DMS 273 treated with DMSO at 0.1 percent for 48 hours (cell line): Measurements from ENCODE around the gene TNNT3.
"Not testable (repeated sequence)": the region's sequence is repeated elsewhere in the genome, so short reads cannot be mapped to it uniquely, and the experiment has no call there.

Experiments
- DNase-seq: peaks from one replicate; lab custom pipeline; 2025; lab: John Stamatoyannopoulos, UW

The TNNT3 gene

DNA sequence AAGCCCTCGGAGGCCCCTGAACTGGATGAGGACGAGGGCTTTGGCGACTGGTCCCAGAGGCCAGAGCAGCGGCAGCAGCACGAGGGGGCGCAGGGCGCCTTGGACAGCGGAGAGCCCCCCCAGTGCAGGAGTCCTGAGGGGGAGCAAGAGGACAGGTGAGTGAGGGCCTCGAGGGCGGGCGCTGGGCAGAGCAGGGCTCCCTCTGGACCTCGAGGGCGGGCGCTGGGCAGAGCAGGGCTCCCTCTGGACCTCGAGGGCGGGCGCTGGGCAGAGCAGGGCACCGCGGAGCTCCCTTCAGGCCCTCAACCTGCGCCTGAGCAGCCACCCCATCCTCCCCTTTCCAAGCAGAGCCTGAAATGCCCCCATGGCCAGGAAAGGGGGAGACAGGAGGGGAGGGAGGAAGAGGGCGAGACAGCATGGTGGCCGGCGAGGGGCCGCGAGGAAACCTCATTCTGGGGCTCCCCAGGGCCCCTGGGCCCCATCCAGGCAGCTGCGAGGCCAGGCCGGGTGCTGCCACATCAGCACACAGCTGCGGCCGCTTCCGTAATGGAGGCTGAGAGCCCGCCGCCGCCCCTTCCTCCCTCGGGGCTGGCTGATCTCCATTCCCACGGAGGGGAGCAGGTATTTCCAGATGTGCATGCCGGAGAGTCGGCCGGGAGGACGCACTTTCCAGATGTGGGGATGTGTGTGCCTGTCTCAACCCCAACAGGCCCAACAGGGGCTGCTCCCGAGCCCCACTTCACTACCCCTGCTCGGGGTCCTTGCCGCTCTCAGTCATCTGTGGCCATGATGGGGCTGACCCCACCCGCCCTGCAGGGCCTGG, 37.9 kb upstream of the TNNT3 start:
- no peak for DNase-seq

DNA sequence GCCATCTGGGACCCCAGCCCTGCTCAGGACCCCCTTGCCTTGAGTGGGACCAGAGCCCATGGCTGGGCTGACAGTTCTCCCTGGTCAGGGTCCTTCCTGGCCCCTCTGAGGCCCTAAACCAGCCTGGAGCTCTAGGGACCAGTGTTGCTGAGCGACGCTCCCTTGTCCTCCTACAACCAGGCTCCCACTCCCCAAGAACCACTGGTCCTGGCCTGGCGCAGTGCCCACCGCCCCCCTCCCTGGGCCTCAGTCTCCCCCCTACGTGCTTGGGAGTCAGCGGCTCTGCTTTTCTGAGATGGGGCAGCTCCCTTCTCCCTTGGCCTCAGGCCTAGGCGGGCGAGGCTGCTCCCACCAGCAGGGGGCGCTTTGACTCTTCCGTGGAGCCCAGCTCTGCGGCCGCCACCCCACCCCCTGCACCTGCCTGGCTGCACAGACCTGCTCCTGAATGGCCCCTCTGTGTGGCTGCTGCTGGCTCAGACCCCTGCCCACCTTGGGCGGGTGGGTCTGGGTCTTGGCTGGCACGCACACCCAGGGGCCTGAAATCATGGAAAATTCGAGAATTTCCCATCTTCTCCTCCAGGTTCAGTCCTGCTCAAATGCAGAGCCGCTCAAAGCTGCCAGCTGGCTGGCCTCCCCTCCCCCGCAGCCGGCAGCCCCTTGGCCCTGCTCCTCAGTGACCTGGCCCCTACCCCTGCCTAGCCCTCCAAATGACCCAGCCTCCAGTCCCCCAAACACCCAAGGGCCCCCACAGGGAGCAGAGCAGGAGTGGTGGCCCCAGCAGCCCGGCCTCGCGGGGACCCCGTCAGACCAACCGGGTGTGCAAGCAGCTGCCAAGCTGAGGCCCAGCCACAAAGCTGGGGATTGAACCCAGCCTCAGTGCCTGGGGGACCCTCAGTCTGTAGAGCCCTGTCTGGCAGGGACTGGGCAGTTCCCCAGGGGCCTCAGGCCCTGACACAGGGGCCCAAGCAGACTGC, 37.0 kb upstream of the TNNT3 start:
- DNase-seq = no peak

DNA sequence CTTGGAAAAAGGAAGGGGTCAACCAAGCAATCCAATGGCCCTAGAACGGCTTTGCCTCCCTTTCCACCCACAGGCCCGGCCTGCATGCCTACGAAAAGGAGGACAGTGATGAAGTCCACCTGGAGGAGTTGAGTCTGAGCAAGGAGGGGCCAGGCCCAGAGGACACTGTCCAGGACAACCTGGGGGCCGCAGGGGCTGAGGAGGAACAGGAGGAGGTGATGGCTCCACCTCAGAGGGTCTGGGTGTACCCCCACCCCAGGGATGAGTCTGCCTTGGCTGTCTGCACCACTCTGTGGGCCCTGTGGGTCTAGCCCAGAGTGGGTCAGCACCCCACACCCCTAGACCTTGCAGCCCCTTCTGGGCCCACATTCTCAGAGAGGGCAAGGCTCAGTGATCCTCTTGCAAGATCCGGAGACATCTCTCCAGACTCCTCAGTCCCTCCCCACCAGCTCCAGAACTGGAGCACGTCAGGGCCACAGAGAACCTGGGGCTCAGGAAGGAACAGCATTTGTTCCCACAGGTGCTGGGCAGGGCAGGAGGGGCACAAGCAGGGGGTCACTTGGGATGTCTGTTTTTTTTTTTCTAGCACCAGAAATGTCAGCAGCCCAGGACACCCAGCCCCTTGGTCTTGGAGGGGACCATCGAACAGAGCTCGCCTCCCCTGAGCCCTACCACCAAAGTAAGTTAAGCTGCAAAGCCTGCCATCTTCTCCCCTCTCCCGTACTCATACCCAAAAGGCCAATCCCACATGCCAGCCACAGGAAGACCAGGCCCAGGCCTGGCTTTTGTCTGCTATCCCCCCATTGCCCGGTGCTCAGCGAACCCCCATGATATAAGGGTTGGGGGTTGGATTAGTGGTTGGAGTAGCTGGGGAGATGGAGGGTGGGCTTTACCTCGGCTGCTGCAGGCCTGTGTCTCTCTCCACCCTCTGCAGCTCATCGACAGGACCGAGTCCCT, 35.9 kb upstream of the TNNT3 start:
- DNase-seq = no peak

DNA sequence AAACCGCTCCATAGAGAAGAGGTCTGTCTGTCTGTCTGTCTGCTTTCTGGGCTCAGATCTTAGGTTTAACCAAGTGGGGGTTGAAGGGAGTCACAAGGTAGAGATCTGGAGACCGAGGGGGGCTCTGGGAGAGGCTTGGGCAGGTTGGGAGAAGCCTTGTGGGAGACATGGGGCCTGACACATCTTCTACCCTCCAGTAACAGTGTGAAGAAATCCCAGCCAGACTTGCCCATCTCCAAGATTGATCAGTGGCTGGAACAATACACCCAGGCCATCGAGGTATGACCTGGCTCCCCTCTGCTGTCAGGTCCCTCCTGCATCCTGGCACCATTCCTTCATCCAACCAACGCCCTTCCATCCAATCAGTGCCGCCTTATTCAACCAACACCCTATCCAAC, 35.2 kb upstream of the TNNT3 start:
- no peak for DNase-seq

DNA sequence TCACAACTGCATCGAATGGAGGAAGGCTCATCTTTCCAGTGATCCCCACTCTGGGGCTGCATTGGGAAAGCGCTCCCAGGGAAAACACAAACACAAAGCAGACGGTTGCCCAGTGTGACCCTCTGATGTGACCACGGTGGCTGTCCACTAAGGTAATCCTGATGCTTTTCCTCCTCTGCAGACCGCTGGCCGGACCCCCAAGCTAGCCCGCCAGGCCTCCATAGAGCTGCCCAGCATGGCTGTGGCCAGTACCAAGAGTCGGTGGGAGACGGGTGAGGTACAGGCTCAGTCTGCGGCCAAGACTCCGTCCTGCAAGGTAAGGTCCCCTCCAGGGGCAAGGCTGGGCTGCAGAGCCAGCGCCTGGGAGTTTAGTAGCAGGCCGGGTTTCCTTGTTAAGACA, 33.0 kb upstream of the TNNT3 start:
- DNase-seq = not testable (repeated sequence)

GRCh38 chr11:1887451-1888346, 31.8 kb upstream of the TNNT3 start:
- no peak for DNase-seq

- no peak for DNase-seq
Measured at GRCh38 chr11:1888347-1888753, 31.2 kb upstream of the TNNT3 start.

GRCh38 chr11:1888811-1889210, 30.7 kb upstream of the TNNT3 start:
- DNase-seq = no peak

DNA sequence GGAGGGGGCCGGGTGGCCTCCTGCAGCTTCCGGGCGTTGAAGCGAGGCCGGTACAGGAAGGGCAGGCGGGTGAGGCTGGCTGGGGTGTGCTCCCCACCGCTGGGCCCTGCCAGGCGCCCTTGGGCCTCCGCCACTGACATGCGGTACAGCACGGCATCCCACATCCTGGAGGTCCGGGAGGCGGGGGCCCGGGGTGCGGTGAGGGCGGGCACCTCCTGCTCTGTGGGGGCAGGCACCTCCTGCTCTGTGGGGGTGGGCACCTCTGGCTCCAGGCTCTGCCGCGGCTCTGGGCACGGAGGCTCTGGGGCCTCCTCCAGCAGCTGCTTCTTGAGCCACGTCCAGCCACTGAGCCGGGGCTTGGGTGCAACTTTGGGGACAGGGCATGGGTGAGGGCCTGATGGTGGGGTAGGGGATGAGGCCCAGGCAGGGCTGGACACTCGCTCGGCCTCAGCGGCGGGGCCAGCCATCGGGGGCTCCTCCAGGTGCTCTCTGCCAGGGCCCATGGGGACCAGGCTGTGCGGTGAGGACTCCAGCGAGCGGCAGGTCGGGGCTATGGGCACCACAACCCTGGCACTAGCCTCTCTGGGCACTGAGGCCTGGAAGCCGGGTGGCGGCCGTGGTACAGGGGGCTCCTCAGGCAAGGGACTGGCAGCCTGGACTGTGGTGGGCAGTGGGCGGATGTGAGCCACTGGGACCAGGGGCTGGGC, 30.1 kb upstream of the TNNT3 start:
- no peak for DNase-seq

DNA sequence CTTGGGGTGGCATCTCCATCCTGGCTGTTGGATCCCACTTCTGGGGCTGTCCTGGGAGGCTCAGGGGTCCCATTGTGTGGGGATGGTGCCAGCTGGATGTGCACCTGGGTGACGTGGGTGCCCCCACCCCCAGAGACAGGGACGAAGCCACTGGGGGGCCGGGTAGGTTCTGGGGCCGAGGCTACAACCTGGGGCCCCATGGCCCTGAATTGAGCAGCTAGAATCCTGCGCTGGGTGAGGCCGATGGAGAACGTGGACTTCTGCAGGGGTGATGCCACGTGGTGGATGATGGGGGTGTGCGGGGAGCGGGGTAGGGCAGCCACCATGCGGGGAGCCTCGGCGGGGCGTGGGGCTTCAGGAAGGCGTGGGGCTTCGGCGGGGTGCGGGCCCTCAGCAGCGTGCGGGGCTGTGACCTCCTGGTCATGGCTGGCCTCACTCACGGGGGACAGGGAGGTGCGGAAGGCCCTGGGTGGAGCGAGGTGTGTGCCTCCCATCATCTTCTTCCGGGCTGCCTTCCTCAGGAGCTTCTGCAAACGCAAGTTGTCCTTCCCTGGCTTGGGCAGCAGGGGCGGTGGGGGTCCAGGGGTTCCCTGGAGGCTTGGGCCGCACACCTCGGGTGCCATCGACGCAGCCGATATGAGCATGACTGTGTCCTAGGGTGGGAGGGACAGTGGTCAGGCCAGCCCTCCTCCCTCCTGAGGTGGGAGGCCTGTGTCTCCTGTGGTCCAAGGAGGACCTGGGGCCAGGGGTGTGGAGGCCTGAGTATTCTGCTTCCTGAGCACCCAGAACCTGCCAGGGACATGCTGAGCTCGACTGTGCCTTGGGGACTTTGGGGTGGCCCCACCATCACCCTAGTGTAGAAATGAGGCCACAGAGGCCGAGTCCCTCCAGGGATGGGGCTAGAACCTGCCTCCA, 29.3 kb upstream of the TNNT3 start:
- DNase-seq = no peak

DNA sequence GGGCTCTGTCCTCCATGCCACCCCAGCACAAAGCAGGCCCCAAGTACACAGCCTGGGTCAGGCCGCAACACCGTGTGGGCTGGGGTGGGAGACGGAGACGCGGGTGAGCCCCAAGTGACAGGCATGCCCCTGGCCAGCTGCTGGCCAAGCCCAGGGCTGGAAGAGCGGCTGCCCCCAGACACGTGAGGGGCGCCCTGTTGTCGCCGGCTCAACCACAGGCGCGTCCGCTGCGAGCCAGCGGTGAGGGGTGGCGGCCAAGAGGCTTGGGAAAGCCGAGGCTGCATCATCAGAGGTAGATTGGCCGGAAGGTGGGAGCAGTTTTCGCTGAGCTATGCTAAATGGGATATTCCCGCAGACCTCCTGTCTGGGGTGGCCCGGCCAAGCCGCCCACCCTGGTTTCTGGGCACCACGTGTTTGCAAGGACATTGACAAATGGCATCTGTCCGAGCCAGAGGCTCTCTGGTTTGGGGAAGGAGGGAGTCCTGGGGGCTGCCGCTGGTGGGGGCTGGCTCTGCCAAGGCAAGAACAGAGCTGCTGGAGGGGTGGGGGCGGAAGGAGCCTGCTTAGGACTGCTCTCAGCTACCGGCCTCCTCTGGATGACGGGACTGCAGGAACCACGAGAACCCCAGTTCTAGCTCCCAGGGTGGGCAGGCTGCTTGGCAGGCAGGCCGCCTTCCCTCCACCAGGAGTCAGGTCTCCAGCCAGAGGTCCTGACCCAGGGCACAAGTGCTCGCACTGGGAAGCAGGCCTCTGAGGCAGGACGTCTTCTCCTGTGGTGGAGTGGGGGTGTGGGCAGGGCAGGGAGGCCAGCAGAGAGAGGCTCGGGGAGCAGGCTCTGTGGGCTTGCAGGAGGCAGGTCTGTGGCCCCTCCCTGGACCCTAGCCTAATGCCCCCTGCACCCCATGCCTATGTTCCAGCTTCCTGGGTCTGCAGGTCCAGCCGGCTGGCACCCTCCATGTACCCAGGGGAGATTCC, 28.4 kb upstream of the TNNT3 start:
- DNase-seq = no peak

DNA sequence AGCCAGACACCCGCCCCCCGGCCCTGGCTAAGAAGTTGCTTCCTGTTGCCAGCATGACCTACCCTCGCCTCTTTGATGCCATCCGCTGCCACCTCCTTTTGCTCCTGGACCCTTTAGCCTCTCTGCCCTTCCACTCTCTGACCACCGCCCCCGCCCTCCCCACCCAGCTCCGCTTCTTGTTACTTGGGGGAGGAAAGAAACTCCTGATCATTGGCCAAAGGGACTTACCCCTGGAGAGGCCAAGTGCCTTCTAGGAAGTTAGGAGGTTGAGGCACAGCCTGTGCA, 27.7 kb upstream of the TNNT3 start, which contains the start of gene PRR33:
TSS of gene PRR33 (minus strand) at position 65 of the 285 bp plus-strand sequence. CDS start 1,311 bp downstream, outside the sequence.
- DNase-seq = no peak

GRCh38 chr11:1892116-1892515, 27.4 kb upstream of the TNNT3 start:
- DNase-seq = no peak

GRCh38 chr11:1892558-1892957, 26.9 kb upstream of the TNNT3 start:
- no peak for DNase-seq

DNA sequence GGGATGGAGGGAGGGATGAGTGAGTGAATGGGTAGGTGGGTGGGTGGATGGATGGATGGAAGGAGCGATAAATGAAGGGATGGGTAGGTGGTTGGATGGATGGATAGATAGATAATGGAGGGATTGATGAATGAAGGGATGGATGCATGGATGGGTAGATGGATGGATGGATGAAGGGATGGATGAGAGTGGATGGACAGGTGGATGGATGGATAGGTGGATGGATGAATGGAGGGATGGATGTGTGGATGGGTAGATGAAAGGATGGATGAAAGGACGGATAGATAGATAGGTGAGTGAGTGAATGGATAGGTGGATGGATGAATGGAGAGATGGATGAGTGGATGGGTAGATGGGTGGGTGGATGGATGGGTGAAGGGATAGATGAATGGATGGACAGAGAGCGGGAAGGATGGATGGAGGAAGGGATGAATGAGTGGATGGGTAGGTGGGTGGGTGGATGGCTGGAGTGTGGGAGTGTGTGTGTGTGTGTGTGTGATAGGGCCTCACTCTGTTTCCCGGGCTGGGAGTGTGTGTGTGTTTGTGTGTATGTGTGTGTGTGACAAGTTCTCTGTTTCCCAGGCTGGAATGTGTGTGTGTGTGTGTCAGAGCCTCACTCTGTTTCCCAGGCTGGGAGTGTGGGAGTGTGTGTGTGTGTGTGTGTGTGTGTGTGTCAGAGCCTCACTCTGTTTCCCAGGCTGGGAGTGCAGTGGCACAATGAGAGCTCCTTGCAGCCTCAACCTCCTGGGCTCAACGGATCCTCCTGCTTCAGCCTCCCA, 25.7 kb upstream of the TNNT3 start:
- DNase-seq = no peak

DNA sequence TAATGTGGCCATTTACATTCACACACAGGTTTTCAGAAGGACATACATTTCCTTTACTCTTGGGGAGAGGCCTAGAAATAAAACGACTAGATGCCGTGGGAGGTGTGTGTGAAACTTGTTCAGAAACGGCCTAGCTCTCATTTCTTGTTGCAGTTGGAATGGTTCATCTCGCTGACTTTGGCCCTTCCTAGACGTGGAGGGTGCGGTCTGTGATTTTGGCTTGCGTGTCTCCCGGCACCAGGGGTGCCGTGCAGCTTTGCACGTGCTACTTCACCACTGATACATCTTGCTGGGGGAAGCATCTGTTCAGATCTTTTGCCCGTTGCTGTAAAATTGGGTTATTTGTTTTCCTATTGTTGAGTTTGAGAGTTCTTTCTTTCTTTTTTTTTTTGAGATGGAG, 24.7 kb upstream of the TNNT3 start:
- no peak for DNase-seq

- DNase-seq = no peak
Measured at GRCh38 chr11:1896468-1896867, 23.0 kb upstream of the TNNT3 start.
